A673 (cell line): ENCODE results near the gene EIF4E3. TPM values are rescaled to one million over a fixed set of nuclear protein-coding genes. Genes with fewer than 3 reads are reported as not detected.

ENCODE experiments used
- BruUV-seq: library from RNA; stranded (reverse); fragments of 400-500 nt; replicated peaks from 2 replicates; lab custom pipeline; 2021; lab: Mats Ljungman, UMichigan
- CTCF ChIA-PET: fragments of 300-600 bp; sonication (Branson Sonifier 250); formaldehyde crosslinking; loops from one replicate; lab custom pipeline; 2022; ENCODE audit warnings: antibody characterized with exemption; lab: Charles Lee
- POLR2A ChIA-PET: fragments of 300-600 bp; sonication (Branson Sonifier 250); formaldehyde crosslinking; loops from one replicate; lab custom pipeline; 2022; ENCODE audit warnings: antibody characterized with exemption; ENCODE audit not compliant: low non-redundant PET; lab: Charles Lee
- DNase-seq: peaks from one replicate; pipeline ENCODE4 v3.0.0-alpha.2; 2015; ENCODE audit warnings: low spot score
- H3K27ac ChIP-seq: fragments of 200-600 bp; sonication (generic); 2 replicates; pipeline ENCODE4 v1.5.1; 2016; ENCODE audit warnings: mixed run types, low read depth, mild to moderate bottlenecking, mixed read lengths, antibody characterized with exemption, low read length; ENCODE audit not compliant: poor library complexity, severe bottlenecking
- H3K27me3 ChIP-seq: fragments of 200-600 bp; sonication (generic); replicated peaks from 2 replicates; pipeline ENCODE4 v1.6.1; 2017; ENCODE audit warnings: mixed run types, low read depth, mild to moderate bottlenecking, mixed read lengths, antibody characterized with exemption, low read length; ENCODE audit not compliant: insufficient read depth, poor library complexity
- H3K36me3 ChIP-seq: fragments of 200-600 bp; sonication (generic); 2 replicates; pipeline ENCODE4 v1.6.1; 2016; ENCODE audit warnings: mixed run types, mild to moderate bottlenecking, mixed read lengths, antibody characterized with exemption, low read length; ENCODE audit not compliant: insufficient read depth, poor library complexity, severe bottlenecking
- H3K4me1 ChIP-seq: fragments of 200-600 bp; sonication (generic); 2 replicates; pipeline ENCODE4 v1.6.1; 2017; ENCODE audit warnings: mixed run types, mild to moderate bottlenecking, mixed read lengths, antibody characterized with exemption, low read length; ENCODE audit not compliant: insufficient read depth, poor library complexity, severe bottlenecking
- H3K4me3 ChIP-seq: fragments of 200-600 bp; sonication (generic); 2 replicates; pipeline ENCODE4 v1.5.1; 2016; ENCODE audit warnings: low read depth, mixed run types, mild to moderate bottlenecking, mixed read lengths, low read length; ENCODE audit not compliant: poor library complexity, severe bottlenecking
- H3K9me3 ChIP-seq: fragments of 200-600 bp; sonication (generic); 2 replicates; pipeline ENCODE4 v1.6.1; 2016; ENCODE audit warnings: mixed run types, low read depth, mild to moderate bottlenecking, mixed read lengths, antibody characterized with exemption, low read length; ENCODE audit not compliant: poor library complexity, severe bottlenecking
- CTCF ChIP-seq: fragments of 300-800, 200-600 bp; sonication (generic); conservative IDR thresholded peaks from 2 replicates; pipeline ENCODE4 v1.5.1; 2017; ENCODE audit warnings: low read depth, mild to moderate bottlenecking, antibody characterized with exemption, low read length, moderate library complexity, mixed read lengths
- EZH2 ChIP-seq: fragments of 200-600 bp; sonication (generic); IDR thresholded peaks from 2 replicates; pipeline ENCODE4 v1.6.1; 2017; ENCODE audit warnings: borderline replicate concordance, low read depth, mild to moderate bottlenecking, mixed read lengths, antibody characterized with exemption, low read length; ENCODE audit not compliant: poor library complexity, severe bottlenecking
- intact Hi-C: fragments of 100-400 bp; cut with micrococcal nuclease; formaldehyde crosslinking; loops from one replicate; pipeline ENCODE4 v1.10.0; 2022; ENCODE audit not compliant: unreplicated experiment
- total RNA-seq: library from RNA; stranded (reverse); gene quantifications from 2 replicates; pipeline ENCODE4 v1.2.3, GENCODE V29; 2021

Gene EIF4E3
- total RNA-seq, 1 experiment from 2014 or later = 3.1 TPM

DNA sequence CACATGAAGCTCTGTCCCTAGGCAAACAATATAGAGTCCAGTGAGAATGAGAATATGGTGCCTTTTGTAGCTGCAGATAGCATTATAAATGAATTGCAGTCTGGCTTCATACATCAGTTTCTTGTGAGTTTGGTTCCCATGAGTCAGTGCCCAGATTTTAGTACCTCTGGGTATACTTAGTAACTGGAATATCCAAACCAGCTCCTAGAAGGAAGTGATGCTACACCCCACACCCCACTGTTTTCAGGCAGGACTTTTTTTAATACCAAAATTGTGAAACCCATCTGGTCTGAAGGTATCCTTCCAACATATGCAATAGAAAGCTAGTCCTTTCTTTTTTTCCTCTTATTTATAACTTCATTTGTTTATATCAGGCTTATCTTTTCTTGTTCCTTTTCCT is 99.5 kb downstream of the EIF4E3 start:
- no peaks in the 10 kb centered on the region for H3K36me3 ChIP-seq
- no peaks in the 10 kb centered on the region for H3K27me3 ChIP-seq
- CTCF ChIA-PET = no interaction called here
- no peaks in the 10 kb centered on the region for H3K4me1 ChIP-seq
- no peak for TF ChIP-seq EZH2
- TF ChIP-seq CTCF = no peak
- H3K9me3 ChIP-seq = no peaks in the 10 kb centered on the region
- H3K27ac ChIP-seq = no peak overlapping the region
- no TSS peak for BruUV-seq
- intact Hi-C loops = no loop called here
- POLR2A ChIA-PET = no interaction called here
- H3K4me3 ChIP-seq = no peak overlapping the region
- no peak for DNase-seq

Other genes starting within 250 kb of the EIF4E3 start
- gene FOXP1, start 141.7 kb downstream of the EIF4E3 start, total RNA-seq = 52.2 and 58.4 TPM in 2 replicates
- gene GPR27, start 28.5 kb upstream of the EIF4E3 start, total RNA-seq = 6.4 and 8.1 TPM in 2 replicates
- 1.2 and 1.6 TPM in 2 replicates for gene PROK2, start 59.7 kb upstream of the EIF4E3 start, total RNA-seq